ENCODE results near the gene UVRAG.

DNA sequence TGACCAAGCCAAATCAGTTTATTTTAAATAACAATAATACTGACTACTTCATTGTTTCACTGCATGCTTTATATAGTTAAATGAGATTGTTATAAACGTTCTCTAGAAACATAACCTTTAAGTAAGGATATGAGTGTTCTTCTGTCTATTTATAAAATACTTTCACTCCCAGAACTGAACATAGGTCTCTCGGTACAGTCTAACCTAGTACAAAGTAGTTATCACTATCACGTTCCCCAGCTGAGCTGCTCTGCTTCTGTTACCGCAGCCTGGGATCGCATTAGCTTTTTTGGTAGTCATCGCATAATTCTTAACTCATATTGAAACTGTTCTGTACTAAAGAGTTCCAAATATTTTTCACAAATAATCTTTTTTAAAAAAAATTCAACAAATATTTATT lies 247.7 kb downstream of the UVRAG start:
- TF ChIP-seq CTCF (IDR thresholded peaks at IDR 0.05; ENCODE audit: insufficient read depth, low read length) = no peak
- TF ChIP-seq SPI1 (IDR thresholded peaks at IDR 0.05; ENCODE audit: borderline replicate concordance, low read depth) = no peak
- no peak for TF ChIP-seq POLR2AphosphoS5 (IDR thresholded peaks at IDR 0.05; ENCODE audit: low read depth)
- TF ChIP-seq GABPA (IDR thresholded peaks at IDR 0.05; ENCODE audit: low read depth) = no peak

All from HL-60 (cell line).